ENCODE results near the gene RC3H2. TPM values are rescaled to one million over a fixed set of nuclear protein-coding genes. Genes with fewer than 3 reads are reported as not detected.
"Not testable (repeated sequence)": the region's sequence is repeated elsewhere in the genome, so short reads cannot be mapped to it uniquely, and the experiment has no call there.

The RC3H2 gene
- total and polyA plus RNA-seq, 4 donors, result 32.9 to 80.4 (median 52.6) TPM

GRCh38 chr9:122929796-122930354 is 24.7 kb upstream of the RC3H2 start:
- peaks cover 6% of the 10 kb centered on the region for H3K4me1 ChIP-seq (ENCODE audit: control insufficient read depth, insufficient read depth, low read length)
- WGBS (ENCODE audit: insufficient coverage), result 91% methylated on average over 1 of the region's 1 CpG
- H3K27ac ChIP-seq (ENCODE audit: low read depth, low read length), result no peak overlapping the region
- H3K4me3 ChIP-seq (ENCODE audit: low read depth, low read length), result no peak overlapping the region
- no peaks in the 10 kb centered on the region for H3K9me3 ChIP-seq (ENCODE audit: control insufficient read depth, insufficient read depth, low read length)
- H3K36me3 ChIP-seq (ENCODE audit: control insufficient read depth, insufficient read depth, low read length), result peaks cover 2% of the 10 kb centered on the region
- no peak for DNase-seq (ENCODE audit: low read depth in 4 of 6, low spot score in 6 of 6)
- no peaks in the 10 kb centered on the region for H3K27me3 ChIP-seq (ENCODE audit: control insufficient read depth, insufficient read depth, low read length)

DNA sequence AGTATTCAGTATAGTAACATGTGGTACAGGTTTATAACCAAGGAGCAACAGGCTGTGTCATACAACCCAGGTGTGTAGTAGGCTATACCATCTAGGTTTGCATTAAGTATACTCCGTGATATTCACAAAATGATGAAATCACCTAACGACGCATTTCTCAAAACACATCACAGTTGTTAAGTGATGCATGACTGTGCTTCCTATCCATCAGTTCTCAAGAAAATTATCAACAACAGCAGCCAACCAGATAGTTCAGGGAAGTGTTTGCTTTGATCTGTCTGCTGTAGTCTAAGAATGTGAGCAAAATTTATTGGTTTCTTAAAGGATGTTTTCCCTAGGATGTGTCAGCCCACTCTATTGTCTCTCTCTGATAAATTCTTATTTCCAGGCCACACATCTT is 18.8 kb upstream of the RC3H2 start:
- no peaks in the 10 kb centered on the region for H3K4me1 ChIP-seq (ENCODE audit: control insufficient read depth, insufficient read depth, low read length)
- no peak overlapping the region for H3K27ac ChIP-seq (ENCODE audit: low read depth, low read length)
- no peak for DNase-seq (ENCODE audit: low read depth in 4 of 6, low spot score in 6 of 6)
- WGBS (ENCODE audit: insufficient coverage), result no CpG with 5 or more reads among the region's 3 CpGs
- H3K4me3 ChIP-seq (ENCODE audit: low read depth, low read length), result no peak overlapping the region
- no peaks in the 10 kb centered on the region for H3K9me3 ChIP-seq (ENCODE audit: control insufficient read depth, insufficient read depth, low read length)
- H3K27me3 ChIP-seq (ENCODE audit: control insufficient read depth, insufficient read depth, low read length), result no peaks in the 10 kb centered on the region
- peaks cover 2% of the 10 kb centered on the region for H3K36me3 ChIP-seq (ENCODE audit: control insufficient read depth, insufficient read depth, low read length)

DNA sequence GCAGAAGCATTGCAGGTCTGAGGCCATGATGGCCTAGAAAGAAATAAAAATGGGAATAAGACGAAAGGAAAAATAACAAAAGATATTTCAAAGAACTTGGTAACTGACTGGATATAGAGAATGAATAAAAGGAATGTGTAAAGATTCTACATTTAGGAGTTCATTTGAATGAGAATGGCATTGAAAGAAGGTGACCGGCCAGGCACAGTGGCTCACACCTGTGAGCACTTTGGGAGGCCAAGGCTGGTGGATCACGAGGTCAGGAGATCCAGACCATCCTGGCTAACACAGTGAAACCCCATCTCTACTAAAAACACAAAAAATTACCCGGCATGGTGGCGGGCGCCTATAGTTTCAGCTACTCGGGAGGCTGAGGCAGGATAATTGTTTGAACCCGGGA is 17.6 kb upstream of the RC3H2 start:
- Histone ChIP-seq H3K9me3 (ENCODE audit: control insufficient read depth, insufficient read depth, low read length) (no peaks in the 10 kb centered on the region), H3K4me1 (ENCODE audit: control insufficient read depth, insufficient read depth, low read length) (no peaks in the 10 kb centered on the region), H3K36me3 (ENCODE audit: control insufficient read depth, insufficient read depth, low read length) (peaks cover 2% of the 10 kb centered on the region), H3K27ac (ENCODE audit: low read depth, low read length) (no peak overlapping the region), H3K27me3 (ENCODE audit: control insufficient read depth, insufficient read depth, low read length) (no peaks in the 10 kb centered on the region), H3K4me3 (ENCODE audit: low read depth, low read length) (no peak overlapping the region)
- DNase-seq (ENCODE audit: low read depth in 4 of 6, low spot score in 6 of 6), result no peak
- 77% methylated on average over 1 of the region's 8 CpGs for WGBS (ENCODE audit: insufficient coverage)

DNA sequence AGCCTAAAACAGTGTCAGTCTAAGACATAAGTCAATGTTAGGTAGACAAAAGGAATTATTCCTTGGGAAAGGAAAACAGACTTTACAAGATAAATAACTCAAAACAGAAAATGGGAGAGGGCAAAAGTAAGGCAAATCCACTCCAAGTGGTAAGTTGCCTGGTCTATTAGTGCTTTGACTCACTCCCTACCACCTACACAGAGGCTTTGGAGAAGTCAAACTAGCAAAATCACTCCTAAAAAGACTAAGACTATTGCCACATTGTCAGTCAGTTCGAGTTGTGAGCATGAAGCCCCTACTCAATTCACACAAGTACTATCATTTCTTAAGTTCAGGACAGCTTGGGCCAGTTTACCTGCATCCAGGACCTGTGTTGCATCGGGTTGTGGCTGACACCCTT is 13.2 kb upstream of the RC3H2 start:
- no peak for DNase-seq (ENCODE audit: low read depth in 4 of 6, low spot score in 6 of 6)
- WGBS (ENCODE audit: insufficient coverage), result 88% methylated on average over 2 of the region's 2 CpGs
- H3K27me3 ChIP-seq (ENCODE audit: control insufficient read depth, insufficient read depth, low read length), result no peaks in the 10 kb centered on the region

DNA sequence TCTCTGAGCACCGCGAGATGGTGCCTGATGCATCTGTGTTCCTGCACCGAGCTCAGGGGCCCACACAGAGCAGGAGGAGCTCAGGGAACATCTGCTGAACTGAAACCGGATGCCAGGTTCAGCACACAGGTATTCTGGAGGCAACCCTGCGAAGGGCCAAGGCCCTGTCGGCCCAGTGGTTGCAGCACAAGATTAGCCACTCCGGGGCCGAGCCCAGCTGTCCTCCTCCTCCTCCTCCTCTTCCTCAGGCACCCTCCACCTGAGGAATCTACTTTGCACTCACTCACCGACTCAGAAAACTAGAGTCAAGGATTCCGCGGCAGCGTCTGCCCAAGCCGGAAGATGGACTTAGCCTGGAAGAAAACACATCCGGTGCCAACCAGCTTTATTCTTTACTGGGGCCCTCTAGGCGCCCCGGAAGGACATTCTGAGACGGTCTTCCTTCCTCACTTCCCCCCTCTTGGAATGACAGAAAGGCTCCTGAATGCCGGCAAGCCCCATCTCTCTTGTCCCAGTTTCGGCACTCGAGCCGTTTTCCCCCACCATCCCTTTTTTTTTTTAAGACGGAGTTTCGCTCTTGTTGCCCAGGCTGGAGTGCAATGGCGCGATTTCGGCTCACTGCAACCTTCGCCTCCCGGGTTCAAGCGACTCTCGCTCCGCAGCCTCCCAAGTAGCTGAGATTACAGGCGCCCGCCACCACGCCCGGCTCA is 8.0 kb upstream of the RC3H2 start, which contains the start of gene ZBTB6:
TSS of gene ZBTB6 (minus strand) at position 360 of the 710 bp plus-strand sequence. CDS start 1,251 bp downstream, outside the sequence.
- Histone ChIP-seq H3K4me3 (ENCODE audit: low read depth, low read length) (peak within 1 kb of the TSS; percentile 88), H3K36me3 (ENCODE audit: control insufficient read depth, insufficient read depth, low read length) (no peaks in the 10 kb centered on the region), H3K9me3 (ENCODE audit: control insufficient read depth, insufficient read depth, low read length) (no peaks in the 10 kb centered on the region), H3K4me1 (ENCODE audit: control insufficient read depth, insufficient read depth, low read length) (peaks cover 8% of the 10 kb centered on the region), H3K27me3 (ENCODE audit: control insufficient read depth, insufficient read depth, low read length) (no peaks in the 10 kb centered on the region), H3K27ac (ENCODE audit: low read depth, low read length) (peak within 1 kb of the TSS; percentile 50)
- 0% methylated on average over 27 of the region's 35 CpGs for WGBS (ENCODE audit: insufficient coverage)
- DNase-seq (ENCODE audit: low read depth in 4 of 6, low spot score in 6 of 6), result peak; percentile 69 to 97 (median 82)

More for the DNA sequence above, 13.2 kb upstream of the RC3H2 start:
- Histone ChIP-seq H3K4me1 (ENCODE audit: control insufficient read depth, insufficient read depth, low read length) (peaks cover 8% of the 10 kb centered on the region), H3K27ac (ENCODE audit: low read depth, low read length) (no peak overlapping the region), H3K36me3 (ENCODE audit: control insufficient read depth, insufficient read depth, low read length) (no peaks in the 10 kb centered on the region), H3K9me3 (ENCODE audit: control insufficient read depth, insufficient read depth, low read length) (no peaks in the 10 kb centered on the region), H3K4me3 (ENCODE audit: low read depth, low read length) (no peak overlapping the region)

- Histone ChIP-seq H3K27ac (ENCODE audit: low read depth, low read length) (peak overlapping the region; percentile 50), H3K27me3 (ENCODE audit: control insufficient read depth, insufficient read depth, low read length) (no peaks in the 10 kb centered on the region), H3K4me3 (ENCODE audit: low read depth, low read length) (peak overlapping the region; percentile 88), H3K36me3 (ENCODE audit: control insufficient read depth, insufficient read depth, low read length) (no peaks in the 10 kb centered on the region), H3K9me3 (ENCODE audit: control insufficient read depth, insufficient read depth, low read length) (no peaks in the 10 kb centered on the region), H3K4me1 (ENCODE audit: control insufficient read depth, insufficient read depth, low read length) (peaks cover 8% of the 10 kb centered on the region)
- DNase-seq (ENCODE audit: low read depth in 4 of 6, low spot score in 6 of 6), result no peak
- WGBS (ENCODE audit: insufficient coverage), result 9% methylated on average over 9 of the region's 9 CpGs
Observed at GRCh38 chr9:122912671-122912963, 7.5 kb upstream of the RC3H2 start.

- 96% methylated on average over 13 of the region's 16 CpGs for WGBS (ENCODE audit: insufficient coverage)
- H3K36me3 ChIP-seq (ENCODE audit: control insufficient read depth, insufficient read depth, low read length); H3K4me1 ChIP-seq (ENCODE audit: control insufficient read depth, insufficient read depth, low read length); DNase-seq (ENCODE audit: low read depth in 4 of 6, low spot score in 6 of 6); H3K27ac ChIP-seq (ENCODE audit: low read depth, low read length); H3K9me3 ChIP-seq (ENCODE audit: control insufficient read depth, insufficient read depth, low read length); H3K4me3 ChIP-seq (ENCODE audit: low read depth, low read length); H3K27me3 ChIP-seq (ENCODE audit: control insufficient read depth, insufficient read depth, low read length): not testable (repeated sequence)
Observed at GRCh38 chr9:122906122-122906521, 963 bp upstream of the RC3H2 start.

DNA sequence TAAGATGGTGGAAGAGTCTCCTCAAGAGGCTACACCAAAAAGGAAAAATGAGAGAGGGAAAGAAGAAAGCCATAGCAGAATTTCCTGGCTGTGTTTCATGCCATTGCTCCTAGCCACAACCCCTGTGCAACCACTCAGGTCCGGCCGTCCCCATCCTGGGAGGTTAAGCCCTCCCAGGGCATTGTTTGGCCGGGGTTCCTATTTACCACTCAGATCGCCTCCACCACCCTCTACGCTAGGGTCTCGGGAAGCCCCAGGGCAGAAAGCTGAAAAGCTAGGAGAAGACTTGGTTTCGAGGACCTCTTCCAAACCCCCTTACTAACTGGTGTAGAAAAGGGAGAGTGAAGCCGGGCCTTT is 715 bp downstream of the RC3H2 start:
- H3K4me3 ChIP-seq (ENCODE audit: low read depth, low read length), result peak overlapping the region; percentile 85
- DNase-seq (ENCODE audit: low read depth in 4 of 6, low spot score in 6 of 6), result peak in 3 of 6 donors; percentile 11 to 59 (median 33)
- H3K27ac ChIP-seq (ENCODE audit: low read depth, low read length), result peak overlapping the region; percentile 92
- H3K4me1 ChIP-seq (ENCODE audit: control insufficient read depth, insufficient read depth, low read length), result no peaks in the 10 kb centered on the region
- no peaks in the 10 kb centered on the region for H3K9me3 ChIP-seq (ENCODE audit: control insufficient read depth, insufficient read depth, low read length)
- peaks cover 5% of the 10 kb centered on the region for H3K36me3 ChIP-seq (ENCODE audit: control insufficient read depth, insufficient read depth, low read length)
- H3K27me3 ChIP-seq (ENCODE audit: control insufficient read depth, insufficient read depth, low read length), result no peaks in the 10 kb centered on the region
- WGBS (ENCODE audit: insufficient coverage), result 0% methylated on average over 4 of the region's 8 CpGs

DNA sequence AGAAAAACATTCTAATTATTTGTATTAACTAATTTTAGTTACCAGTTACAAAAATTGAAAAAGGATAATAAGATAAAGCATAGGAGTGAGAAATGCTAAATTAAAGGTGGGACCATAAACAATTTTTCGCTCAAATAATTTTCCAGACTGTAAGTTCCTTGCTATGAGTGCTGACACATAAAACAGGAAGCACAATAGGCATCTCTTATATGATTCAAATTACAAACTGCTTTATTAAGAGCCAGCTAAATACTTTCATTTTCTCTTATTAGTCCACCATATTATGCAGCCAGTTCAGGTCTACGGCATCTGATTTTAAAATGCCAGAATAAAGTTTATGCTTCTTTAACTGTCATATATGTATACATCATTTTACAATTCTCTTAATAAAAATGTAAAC is 4.4 kb downstream of the RC3H2 start:
- no peaks in the 10 kb centered on the region for H3K4me1 ChIP-seq (ENCODE audit: control insufficient read depth, insufficient read depth, low read length)
- no peak overlapping the region for H3K4me3 ChIP-seq (ENCODE audit: low read depth, low read length)
- no peaks in the 10 kb centered on the region for H3K27me3 ChIP-seq (ENCODE audit: control insufficient read depth, insufficient read depth, low read length)
- WGBS (ENCODE audit: insufficient coverage), result no CpG with 5 or more reads among the region's 2 CpGs
- no peak for DNase-seq (ENCODE audit: low read depth in 4 of 6, low spot score in 6 of 6)
- H3K27ac ChIP-seq (ENCODE audit: low read depth, low read length), result no peak overlapping the region
- H3K9me3 ChIP-seq (ENCODE audit: control insufficient read depth, insufficient read depth, low read length), result no peaks in the 10 kb centered on the region
- peaks cover 5% of the 10 kb centered on the region for H3K36me3 ChIP-seq (ENCODE audit: control insufficient read depth, insufficient read depth, low read length)

DNA sequence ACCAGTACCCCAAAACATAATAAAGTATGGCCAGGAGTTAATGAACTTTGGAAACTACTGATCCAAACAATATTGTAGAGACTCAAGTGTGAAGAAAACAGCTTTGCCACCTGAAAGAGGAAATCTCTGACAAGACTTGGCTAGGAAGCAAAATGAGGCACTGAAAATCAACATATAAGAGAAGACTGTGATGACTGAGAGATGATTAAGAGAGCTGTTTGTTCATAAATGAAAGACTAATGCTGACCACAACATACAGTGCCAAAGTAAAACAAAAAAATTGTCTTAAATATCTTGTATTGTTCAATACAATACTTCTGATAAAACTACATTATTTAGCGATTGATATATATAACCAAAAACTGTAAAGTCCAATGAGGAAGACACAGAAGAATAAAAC is 7.2 kb downstream of the RC3H2 start:
- Histone ChIP-seq H3K27ac (ENCODE audit: low read depth, low read length) (no peak overlapping the region), H3K36me3 (ENCODE audit: control insufficient read depth, insufficient read depth, low read length) (peaks cover 18% of the 10 kb centered on the region), H3K4me1 (ENCODE audit: control insufficient read depth, insufficient read depth, low read length) (no peaks in the 10 kb centered on the region), H3K4me3 (ENCODE audit: low read depth, low read length) (no peak overlapping the region), H3K27me3 (ENCODE audit: control insufficient read depth, insufficient read depth, low read length) (no peaks in the 10 kb centered on the region), H3K9me3 (ENCODE audit: control insufficient read depth, insufficient read depth, low read length) (no peaks in the 10 kb centered on the region)
- DNase-seq (ENCODE audit: low read depth in 4 of 6, low spot score in 6 of 6), result no peak
- no CpG with 5 or more reads among the region's 1 CpG for WGBS (ENCODE audit: insufficient coverage)
